ENCODE results near the gene LMO7.

LMO7 gene

GRCh38 chr13:75648446-75648845, 12.3 kb downstream of the LMO7 start:
- H3K27ac ChIP-seq (ENCODE audit: low read depth, low read length): no peak overlapping the region
- no peak overlapping the region for H3K56ac ChIP-seq (ENCODE audit: low read length)
- no peak overlapping the region for H3K23ac ChIP-seq (ENCODE audit: low read length)
- H3K27me3 ChIP-seq (ENCODE audit: insufficient read depth, low read length, poor library complexity): no peaks in the 10 kb centered on the region
- no peaks in the 10 kb centered on the region for H3K79me1 ChIP-seq (ENCODE audit: low read length)
- H4K5ac ChIP-seq (ENCODE audit: low read length): no peak overlapping the region
- no peak overlapping the region for H2BK120ac ChIP-seq (ENCODE audit: low read depth, low read length)
- no peak overlapping the region for H3K18ac ChIP-seq (ENCODE audit: low read length)
- H3K9ac ChIP-seq (ENCODE audit: low read length): no peak overlapping the region
- no peak overlapping the region for H3K4ac ChIP-seq (ENCODE audit: low read depth, low read length)
- no peak overlapping the region for H3K4me3 ChIP-seq (ENCODE audit: low read length)
- H2AK5ac ChIP-seq (ENCODE audit: low read length): no peak overlapping the region
- no peak overlapping the region for H4K8ac ChIP-seq (ENCODE audit: low read depth, low read length)
- no peak overlapping the region for H2BK15ac ChIP-seq (replicated peaks; ENCODE audit: low read depth)
- no CpG with 5 or more reads among the region's 2 CpGs for WGBS (ENCODE audit: extremely low coverage, insufficient coverage, low lambda C conversion rate)
- no peak overlapping the region for H3K4me2 ChIP-seq (ENCODE audit: low read length)
- no peaks in the 10 kb centered on the region for H3K36me3 ChIP-seq (ENCODE audit: control insufficient read depth, insufficient read depth, low read length)
- H3K79me2 ChIP-seq (ENCODE audit: control insufficient read depth, insufficient read depth, low read length): no peaks in the 10 kb centered on the region
- no peak overlapping the region for H2BK5ac ChIP-seq (ENCODE audit: low read length)
- DNase-seq: no peak
- H3K4me1 ChIP-seq (ENCODE audit: control insufficient read depth, low read depth, low read length): no peaks in the 10 kb centered on the region

DNA sequence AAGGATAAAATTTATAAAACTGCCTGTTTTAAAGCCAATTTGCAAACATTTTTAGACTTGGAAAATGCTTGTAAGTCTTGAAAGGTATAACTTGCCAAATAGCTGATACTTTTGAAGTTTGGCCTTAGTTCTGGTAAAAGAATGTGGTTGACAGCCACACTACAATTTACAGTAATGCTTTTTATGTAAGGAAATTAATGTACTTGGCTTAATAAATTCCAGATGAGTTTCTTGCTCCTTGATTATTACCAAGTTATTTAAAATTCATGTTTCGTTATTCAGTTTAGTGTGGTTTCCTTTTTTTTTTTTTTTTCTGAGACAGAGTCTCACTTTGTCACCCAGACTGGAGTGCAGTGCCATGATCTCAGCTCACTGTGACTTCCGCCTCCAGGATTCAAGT, 14.9 kb downstream of the LMO7 start:
- no peaks in the 10 kb centered on the region for H3K79me1 ChIP-seq (ENCODE audit: low read length)
- H4K5ac ChIP-seq (ENCODE audit: low read length): no peak overlapping the region
- H3K4ac ChIP-seq (ENCODE audit: low read depth, low read length): no peak overlapping the region
- H3K79me2 ChIP-seq (ENCODE audit: control insufficient read depth, insufficient read depth, low read length): no peaks in the 10 kb centered on the region
- WGBS (ENCODE audit: extremely low coverage, insufficient coverage, low lambda C conversion rate): no CpG with 5 or more reads among the region's 2 CpGs
- no peak overlapping the region for H2BK120ac ChIP-seq (ENCODE audit: low read depth, low read length)
- no peaks in the 10 kb centered on the region for H3K4me1 ChIP-seq (ENCODE audit: control insufficient read depth, low read depth, low read length)
- H3K18ac ChIP-seq (ENCODE audit: low read length): no peak overlapping the region
- no peak overlapping the region for H2BK5ac ChIP-seq (ENCODE audit: low read length)
- no peak overlapping the region for H4K8ac ChIP-seq (ENCODE audit: low read depth, low read length)
- no peak overlapping the region for H2BK15ac ChIP-seq (replicated peaks; ENCODE audit: low read depth)
- no peak overlapping the region for H3K9ac ChIP-seq (ENCODE audit: low read length)
- no peak overlapping the region for H3K23ac ChIP-seq (ENCODE audit: low read length)
- no peaks in the 10 kb centered on the region for H3K36me3 ChIP-seq (ENCODE audit: control insufficient read depth, insufficient read depth, low read length)
- H3K56ac ChIP-seq (ENCODE audit: low read length): no peak overlapping the region
- DNase-seq: no peak
- no peak overlapping the region for H2AK5ac ChIP-seq (ENCODE audit: low read length)
- H3K4me3 ChIP-seq (ENCODE audit: low read length): no peak overlapping the region
- H3K27ac ChIP-seq (ENCODE audit: low read depth, low read length): no peak overlapping the region
- no peak overlapping the region for H3K4me2 ChIP-seq (ENCODE audit: low read length)
- H3K27me3 ChIP-seq (ENCODE audit: insufficient read depth, low read length, poor library complexity): no peaks in the 10 kb centered on the region

- H3K4me3 ChIP-seq (ENCODE audit: low read length): no peak overlapping the region
These were observed 16.6 kb downstream of the LMO7 start for GRCh38 chr13:75652726-75653125.

GRCh38 chr13:75656425-75656989, 20.4 kb downstream of the LMO7 start:
- Histone ChIP-seq H3K4me3 (ENCODE audit: low read length) (no peak overlapping the region), H3K4me1 (ENCODE audit: control insufficient read depth, low read depth, low read length) (no peaks in the 10 kb centered on the region), H3K23ac (ENCODE audit: low read length) (no peak overlapping the region), H3K9ac (ENCODE audit: low read length) (no peak overlapping the region), H4K8ac (ENCODE audit: low read depth, low read length) (no peak overlapping the region), H4K5ac (ENCODE audit: low read length) (no peak overlapping the region), H3K56ac (ENCODE audit: low read length) (no peak overlapping the region), H3K27ac (ENCODE audit: low read depth, low read length) (no peak overlapping the region), H3K18ac (ENCODE audit: low read length) (no peak overlapping the region), H2AK5ac (ENCODE audit: low read length) (no peak overlapping the region), H3K4me2 (ENCODE audit: low read length) (no peak overlapping the region), H2BK15ac (replicated peaks; ENCODE audit: low read depth) (no peak overlapping the region), H3K27me3 (ENCODE audit: insufficient read depth, low read length, poor library complexity) (no peaks in the 10 kb centered on the region), H2BK5ac (ENCODE audit: low read length) (no peak overlapping the region), H3K4ac (ENCODE audit: low read depth, low read length) (no peak overlapping the region), H2BK120ac (ENCODE audit: low read depth, low read length) (no peak overlapping the region), H3K79me1 (ENCODE audit: low read length) (no peaks in the 10 kb centered on the region), H3K36me3 (ENCODE audit: control insufficient read depth, insufficient read depth, low read length) (no peaks in the 10 kb centered on the region), H3K79me2 (ENCODE audit: control insufficient read depth, insufficient read depth, low read length) (no peaks in the 10 kb centered on the region)
- no CpG with 5 or more reads among the region's 3 CpGs for WGBS (ENCODE audit: extremely low coverage, insufficient coverage, low lambda C conversion rate)
- no peak for DNase-seq

More at GRCh38 chr13:75652726-75653125, 16.6 kb downstream of the LMO7 start:
- H3K27ac ChIP-seq (ENCODE audit: low read depth, low read length): no peak overlapping the region
- DNase-seq: no peak
- no peaks in the 10 kb centered on the region for H3K4me1 ChIP-seq (ENCODE audit: control insufficient read depth, low read depth, low read length)
- H4K5ac ChIP-seq (ENCODE audit: low read length): no peak overlapping the region
- no peak overlapping the region for H3K4me2 ChIP-seq (ENCODE audit: low read length)
- H2BK120ac ChIP-seq (ENCODE audit: low read depth, low read length): no peak overlapping the region
- H3K79me2 ChIP-seq (ENCODE audit: control insufficient read depth, insufficient read depth, low read length): no peaks in the 10 kb centered on the region
- WGBS (ENCODE audit: extremely low coverage, insufficient coverage, low lambda C conversion rate): no CpG with 5 or more reads among the region's 2 CpGs
- no peak overlapping the region for H3K4ac ChIP-seq (ENCODE audit: low read depth, low read length)
- no peak overlapping the region for H3K18ac ChIP-seq (ENCODE audit: low read length)
- H3K27me3 ChIP-seq (ENCODE audit: insufficient read depth, low read length, poor library complexity): no peaks in the 10 kb centered on the region
- no peaks in the 10 kb centered on the region for H3K79me1 ChIP-seq (ENCODE audit: low read length)
- no peak overlapping the region for H2AK5ac ChIP-seq (ENCODE audit: low read length)
- H2BK15ac ChIP-seq (replicated peaks; ENCODE audit: low read depth): no peak overlapping the region
- no peaks in the 10 kb centered on the region for H3K36me3 ChIP-seq (ENCODE audit: control insufficient read depth, insufficient read depth, low read length)
- no peak overlapping the region for H3K56ac ChIP-seq (ENCODE audit: low read length)
- H4K8ac ChIP-seq (ENCODE audit: low read depth, low read length): no peak overlapping the region
- H3K9ac ChIP-seq (ENCODE audit: low read length): no peak overlapping the region
- no peak overlapping the region for H2BK5ac ChIP-seq (ENCODE audit: low read length)
- H3K23ac ChIP-seq (ENCODE audit: low read length): no peak overlapping the region

- no peaks in the 10 kb centered on the region for H3K27me3 ChIP-seq (ENCODE audit: insufficient read depth, low read length, poor library complexity)
- no peak overlapping the region for H2BK120ac ChIP-seq (ENCODE audit: low read depth, low read length)
- no peaks in the 10 kb centered on the region for H3K4me1 ChIP-seq (ENCODE audit: control insufficient read depth, low read depth, low read length)
- no peaks in the 10 kb centered on the region for H3K79me2 ChIP-seq (ENCODE audit: control insufficient read depth, insufficient read depth, low read length)
- H3K36me3 ChIP-seq (ENCODE audit: control insufficient read depth, insufficient read depth, low read length): no peaks in the 10 kb centered on the region
- H2BK5ac ChIP-seq (ENCODE audit: low read length): no peak overlapping the region
- H4K8ac ChIP-seq (ENCODE audit: low read depth, low read length): no peak overlapping the region
- no peak overlapping the region for H3K9ac ChIP-seq (ENCODE audit: low read length)
- H2AK5ac ChIP-seq (ENCODE audit: low read length): no peak overlapping the region
- H3K27ac ChIP-seq (ENCODE audit: low read depth, low read length): no peak overlapping the region
- no CpG with 5 or more reads among the region's 1 CpG for WGBS (ENCODE audit: extremely low coverage, insufficient coverage, low lambda C conversion rate)
- H3K23ac ChIP-seq (ENCODE audit: low read length): no peak overlapping the region
- no peak overlapping the region for H4K5ac ChIP-seq (ENCODE audit: low read length)
- no peaks in the 10 kb centered on the region for H3K79me1 ChIP-seq (ENCODE audit: low read length)
- no peak overlapping the region for H3K4me3 ChIP-seq (ENCODE audit: low read length)
- no peak overlapping the region for H3K4ac ChIP-seq (ENCODE audit: low read depth, low read length)
- H3K18ac ChIP-seq (ENCODE audit: low read length): no peak overlapping the region
- DNase-seq: no peak
- no peak overlapping the region for H3K4me2 ChIP-seq (ENCODE audit: low read length)
- no peak overlapping the region for H2BK15ac ChIP-seq (replicated peaks; ENCODE audit: low read depth)
- no peak overlapping the region for H3K56ac ChIP-seq (ENCODE audit: low read length)
These were observed 21.0 kb downstream of the LMO7 start for GRCh38 chr13:75657111-75657510.

DNA sequence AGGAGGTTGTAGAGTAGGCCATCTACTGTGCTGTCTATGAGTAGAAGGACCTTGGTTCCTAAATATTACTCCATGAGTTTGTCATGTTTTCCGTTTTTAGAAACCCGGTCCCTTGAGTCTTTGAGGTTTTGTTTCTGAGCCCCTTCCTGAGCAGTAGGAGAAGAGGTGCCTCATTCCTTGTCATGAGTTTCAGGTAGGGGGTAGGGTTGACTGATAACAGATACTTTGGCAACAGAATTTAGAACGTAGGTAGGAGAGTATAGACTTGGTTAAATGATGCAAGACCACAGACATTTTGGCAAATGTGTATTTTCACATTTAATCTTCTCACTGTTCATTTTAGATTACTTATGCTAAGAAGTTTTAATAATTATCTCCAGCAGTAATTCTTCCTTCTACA, 24.6 kb downstream of the LMO7 start:
- Histone ChIP-seq H3K36me3 (ENCODE audit: control insufficient read depth, insufficient read depth, low read length) (no peaks in the 10 kb centered on the region), H2BK15ac (replicated peaks; ENCODE audit: low read depth) (no peak overlapping the region), H3K27me3 (ENCODE audit: insufficient read depth, low read length, poor library complexity) (no peaks in the 10 kb centered on the region), H3K23ac (ENCODE audit: low read length) (no peak overlapping the region), H3K4me2 (ENCODE audit: low read length) (no peak overlapping the region), H2BK5ac (ENCODE audit: low read length) (no peak overlapping the region), H3K79me2 (ENCODE audit: control insufficient read depth, insufficient read depth, low read length) (no peaks in the 10 kb centered on the region), H4K5ac (ENCODE audit: low read length) (no peak overlapping the region), H2BK120ac (ENCODE audit: low read depth, low read length) (no peak overlapping the region), H3K27ac (ENCODE audit: low read depth, low read length) (no peak overlapping the region), H3K18ac (ENCODE audit: low read length) (no peak overlapping the region), H3K4me3 (ENCODE audit: low read length) (no peak overlapping the region), H3K9ac (ENCODE audit: low read length) (no peak overlapping the region), H3K4ac (ENCODE audit: low read depth, low read length) (no peak overlapping the region), H3K4me1 (ENCODE audit: control insufficient read depth, low read depth, low read length) (no peaks in the 10 kb centered on the region), H2AK5ac (ENCODE audit: low read length) (no peak overlapping the region), H4K8ac (ENCODE audit: low read depth, low read length) (no peak overlapping the region), H3K56ac (ENCODE audit: low read length) (no peak overlapping the region), H3K79me1 (ENCODE audit: low read length) (no peaks in the 10 kb centered on the region)
- no CpG with 5 or more reads among the region's 3 CpGs for WGBS (ENCODE audit: extremely low coverage, insufficient coverage, low lambda C conversion rate)
- no peak for DNase-seq
